ENCODE measurements around the gene SLC26A2. TPM values are rescaled to one million over a fixed set of nuclear protein-coding genes. Genes with fewer than 3 reads are reported as not detected.

Gene SLC26A2
- total and polyA plus RNA-seq, 3 donors from 2014 or later: 7.4 to 16.3 (median 13.5) TPM

DNA sequence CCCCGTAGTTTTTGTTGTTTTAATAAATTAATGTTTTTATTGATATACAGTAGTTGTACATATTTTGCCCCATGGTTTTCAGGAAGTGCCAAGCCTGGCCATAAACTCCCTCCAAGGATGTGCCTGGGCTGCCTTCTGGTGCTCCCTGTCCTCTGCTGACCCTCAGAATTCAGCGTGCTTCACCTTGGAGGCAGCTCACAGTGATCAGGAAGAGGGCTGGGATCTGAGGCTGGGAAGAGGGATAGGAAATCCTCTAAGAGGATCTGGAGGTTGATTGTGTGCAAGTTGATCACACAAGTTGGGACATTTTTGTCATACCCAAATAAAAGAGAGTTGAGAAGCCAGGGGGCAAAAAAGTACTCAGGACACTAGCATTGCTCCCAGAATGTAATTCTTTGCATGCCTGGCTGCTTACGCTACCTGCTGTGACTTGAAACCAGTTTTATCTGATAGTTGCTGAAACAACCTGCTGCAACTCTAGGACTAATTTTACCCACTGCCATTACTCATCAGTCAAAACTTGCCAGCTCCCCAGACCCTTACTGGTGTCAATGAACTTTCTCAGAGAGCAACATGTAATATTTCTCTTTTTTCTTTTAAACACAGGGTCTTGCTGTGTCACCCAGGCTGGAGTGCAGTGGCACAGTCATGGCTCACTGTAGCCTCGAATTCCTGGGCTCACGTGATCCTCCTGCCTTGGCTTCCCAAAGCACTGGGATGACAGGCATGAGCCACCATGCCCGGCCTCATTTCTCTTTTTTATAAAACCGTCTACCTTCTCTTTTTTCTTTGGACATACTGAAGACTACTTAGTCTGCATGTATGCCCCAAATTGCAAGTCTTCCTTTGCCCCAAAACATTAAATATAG, 44.9 kb upstream of the SLC26A2 start:
- no peaks in the 10 kb centered on the region for H3K27me3 ChIP-seq
- no peaks in the 10 kb centered on the region for H3K9me3 ChIP-seq
- TF ChIP-seq POLR2A (IDR thresholded peaks at IDR 0.05) (no peak), CTCF (IDR thresholded peaks at IDR 0.05) (no peak)
- WGBS, 2 donors: 86 to 93% methylated on average over 7 of the region's 7 CpGs
- DNase-seq: no peak
- H3K4me3 ChIP-seq: no peak overlapping the region
- H3K36me3 ChIP-seq (ENCODE audit: low read depth, missing control alignments): no peaks in the 10 kb centered on the region
- H3K4me1 ChIP-seq: no peaks in the 10 kb centered on the region
- no peak overlapping the region for H3K27ac ChIP-seq
- intact Hi-C loops (cut with DNase I; ENCODE audit: low total_unique reads): no loop called here

DNA sequence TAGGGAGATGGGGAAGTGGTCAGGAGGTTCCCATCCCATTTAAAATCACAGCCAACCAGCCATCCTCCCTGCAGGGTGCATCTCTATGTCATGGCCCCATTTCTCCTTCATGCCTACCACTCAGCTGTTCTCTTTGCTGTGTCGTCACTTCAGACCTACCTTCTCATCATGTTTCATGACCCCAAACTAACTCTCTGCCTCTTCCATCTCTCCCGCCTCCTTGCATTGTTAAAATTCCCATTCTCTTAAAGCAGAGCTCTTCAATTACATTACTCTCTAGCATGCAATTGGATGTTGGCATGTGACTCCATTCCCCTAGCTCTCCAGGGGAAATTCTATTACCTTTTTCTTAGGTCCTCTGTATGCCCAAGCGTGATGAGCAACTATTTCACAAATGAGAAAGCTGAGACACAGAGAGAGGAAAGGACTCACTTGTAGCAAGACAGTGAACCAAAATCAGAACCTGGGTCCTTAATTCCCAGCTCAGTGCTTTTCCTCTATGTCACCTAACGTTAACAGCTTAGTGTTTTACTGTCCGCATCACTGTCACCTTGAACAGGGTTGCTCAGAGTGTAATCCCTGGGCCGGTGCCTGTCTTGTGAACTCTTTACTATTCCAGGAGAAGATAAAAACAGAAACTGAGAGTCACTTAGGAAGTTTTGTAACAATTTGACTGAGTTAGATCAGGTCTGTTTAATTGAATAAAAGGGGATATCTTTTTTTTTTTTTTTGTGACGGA, 44.1 kb upstream of the SLC26A2 start:
- WGBS, 2 donors: 66 to 83% methylated on average over 7 of the region's 7 CpGs
- Histone ChIP-seq H3K27me3 (no peaks in the 10 kb centered on the region), H3K36me3 (ENCODE audit: low read depth, missing control alignments) (no peaks in the 10 kb centered on the region), H3K27ac (no peak overlapping the region), H3K4me3 (no peak overlapping the region), H3K9me3 (no peaks in the 10 kb centered on the region), H3K4me1 (no peaks in the 10 kb centered on the region)
- intact Hi-C loops (cut with DNase I; ENCODE audit: low total_unique reads): no loop called here
- no peak for DNase-seq
- TF ChIP-seq CTCF (IDR thresholded peaks at IDR 0.05) (no peak), POLR2A (IDR thresholded peaks at IDR 0.05) (no peak)

GRCh38 chr5:149917073-149917676, 43.4 kb upstream of the SLC26A2 start:
- WGBS, 2 donors: 77 to 87% methylated on average over 6 of the region's 6 CpGs

GRCh38 chr5:149921597-149921996, 39.0 kb upstream of the SLC26A2 start:
- Histone ChIP-seq H3K27ac (no peak overlapping the region), H3K4me3 (no peak overlapping the region), H3K36me3 (ENCODE audit: low read depth, missing control alignments) (no peaks in the 10 kb centered on the region), H3K4me1 (no peaks in the 10 kb centered on the region), H3K27me3 (no peaks in the 10 kb centered on the region), H3K9me3 (no peaks in the 10 kb centered on the region)
- intact Hi-C loops (cut with DNase I; ENCODE audit: low total_unique reads): no loop called here
- WGBS, 2 donors: 90 to 91% methylated on average over 3 of the region's 3 CpGs
- DNase-seq: no peak
- TF ChIP-seq POLR2A (IDR thresholded peaks at IDR 0.05) (no peak), CTCF (IDR thresholded peaks at IDR 0.05) (no peak)

More at GRCh38 chr5:149917073-149917676, 43.4 kb upstream of the SLC26A2 start:
- Histone ChIP-seq H3K27ac (no peak overlapping the region), H3K27me3 (no peaks in the 10 kb centered on the region), H3K36me3 (ENCODE audit: low read depth, missing control alignments) (no peaks in the 10 kb centered on the region), H3K4me3 (no peak overlapping the region), H3K9me3 (no peaks in the 10 kb centered on the region), H3K4me1 (no peaks in the 10 kb centered on the region)
- no peak for DNase-seq
- TF ChIP-seq CTCF (IDR thresholded peaks at IDR 0.05): no peak
- no peak for TF ChIP-seq POLR2A (IDR thresholded peaks at IDR 0.05)
- intact Hi-C loops (cut with DNase I; ENCODE audit: low total_unique reads): no loop called here
